Endothelial cell (in vitro differentiated cells): ENCODE measurements around the gene TMEM232. TPM values are rescaled to one million over a fixed set of nuclear protein-coding genes. Genes with fewer than 3 reads are reported as not detected.

ENCODE experiments used
- DNase-seq: peaks from one replicate; pipeline ENCODE4 v3.0.0; 2021; ENCODE audit warnings: low spot score
- H3K27ac Mint-ChIP-seq: one replicate; pipeline ENCODE4 v1.8.0; 2021; ENCODE audit warnings: mixed read lengths, inconsistent platforms; ENCODE audit not compliant: unreplicated experiment
- H3K27me3 Mint-ChIP-seq: one replicate; pipeline ENCODE4 v1.8.0; 2021; ENCODE audit warnings: mild to moderate bottlenecking, moderate library complexity, mixed read lengths, inconsistent platforms; ENCODE audit not compliant: unreplicated experiment
- H3K36me3 Mint-ChIP-seq: one replicate; pipeline ENCODE4 v1.8.0; 2021; ENCODE audit warnings: mild to moderate bottlenecking, low read depth, mixed read lengths, inconsistent platforms; ENCODE audit not compliant: unreplicated experiment
- H3K4me1 Mint-ChIP-seq: one replicate; pipeline ENCODE4 v1.8.0; 2021; ENCODE audit warnings: mild to moderate bottlenecking, mixed read lengths, inconsistent platforms; ENCODE audit not compliant: unreplicated experiment
- H3K4me3 Mint-ChIP-seq: one replicate; pipeline ENCODE4 v1.8.0; 2021; ENCODE audit warnings: mild to moderate bottlenecking, mixed read lengths, inconsistent platforms; ENCODE audit not compliant: unreplicated experiment
- H3K9me3 Mint-ChIP-seq: one replicate; pipeline ENCODE4 v1.8.0; 2021; ENCODE audit warnings: mixed read lengths, inconsistent platforms; ENCODE audit not compliant: unreplicated experiment
- total RNA-seq: library from RNA; stranded (reverse); fragmentation: NEBNext Ultra II Directional; extraction: Animal tissue kit (Norgen Biotek cat#: 25700); gene quantifications from one replicate; pipeline ENCODE4 v1.2.1, GENCODE V29; 2021; ENCODE audit not compliant: unreplicated experiment
- TF ChIP-seq, protein P1 (sequence below): fragments of 200-600 bp; sonication (generic); IDR thresholded peaks from one replicate; pipeline ENCODE4 v1.5.0; 2021; ENCODE audit warnings: antibody characterized with exemption; ENCODE audit not compliant: unreplicated experiment

The TMEM232 gene
- total RNA-seq, 1 donor from 2014 or later = 3.1 TPM

DNA sequence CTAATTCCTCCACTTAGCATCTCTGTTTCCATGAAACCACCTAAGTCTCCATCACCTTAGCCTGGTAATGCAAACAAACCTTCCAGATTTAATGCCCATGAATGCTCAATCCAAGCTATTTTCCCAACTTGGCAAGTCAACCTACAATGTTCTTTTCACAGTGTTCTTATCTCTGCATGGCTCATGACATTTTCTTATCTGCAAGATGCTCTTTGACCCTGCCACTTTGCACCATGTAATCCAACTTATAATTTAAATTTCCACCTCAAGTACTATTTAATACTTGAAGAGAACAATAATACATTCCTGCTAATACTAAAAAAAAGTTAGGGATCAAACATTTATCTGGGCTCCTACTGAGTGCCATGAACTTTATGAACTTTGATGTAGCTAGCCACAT is 164.3 kb downstream of the TMEM232 start:
- H3K4me3 Mint-ChIP-seq = no peak overlapping the region
- H3K4me1 Mint-ChIP-seq = no peaks in the 10 kb centered on the region
- no peaks in the 10 kb centered on the region for H3K27me3 Mint-ChIP-seq
- TF ChIP-seq, protein P1, sequence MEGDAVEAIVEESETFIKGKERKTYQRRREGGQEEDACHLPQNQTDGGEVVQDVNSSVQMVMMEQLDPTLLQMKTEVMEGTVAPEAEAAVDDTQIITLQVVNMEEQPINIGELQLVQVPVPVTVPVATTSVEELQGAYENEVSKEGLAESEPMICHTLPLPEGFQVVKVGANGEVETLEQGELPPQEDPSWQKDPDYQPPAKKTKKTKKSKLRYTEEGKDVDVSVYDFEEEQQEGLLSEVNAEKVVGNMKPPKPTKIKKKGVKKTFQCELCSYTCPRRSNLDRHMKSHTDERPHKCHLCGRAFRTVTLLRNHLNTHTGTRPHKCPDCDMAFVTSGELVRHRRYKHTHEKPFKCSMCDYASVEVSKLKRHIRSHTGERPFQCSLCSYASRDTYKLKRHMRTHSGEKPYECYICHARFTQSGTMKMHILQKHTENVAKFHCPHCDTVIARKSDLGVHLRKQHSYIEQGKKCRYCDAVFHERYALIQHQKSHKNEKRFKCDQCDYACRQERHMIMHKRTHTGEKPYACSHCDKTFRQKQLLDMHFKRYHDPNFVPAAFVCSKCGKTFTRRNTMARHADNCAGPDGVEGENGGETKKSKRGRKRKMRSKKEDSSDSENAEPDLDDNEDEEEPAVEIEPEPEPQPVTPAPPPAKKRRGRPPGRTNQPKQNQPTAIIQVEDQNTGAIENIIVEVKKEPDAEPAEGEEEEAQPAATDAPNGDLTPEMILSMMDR = no peak
- H3K27ac Mint-ChIP-seq = no peak overlapping the region
- no peak for DNase-seq
- H3K9me3 Mint-ChIP-seq = no peaks in the 10 kb centered on the region
- no peaks in the 10 kb centered on the region for H3K36me3 Mint-ChIP-seq

DNA sequence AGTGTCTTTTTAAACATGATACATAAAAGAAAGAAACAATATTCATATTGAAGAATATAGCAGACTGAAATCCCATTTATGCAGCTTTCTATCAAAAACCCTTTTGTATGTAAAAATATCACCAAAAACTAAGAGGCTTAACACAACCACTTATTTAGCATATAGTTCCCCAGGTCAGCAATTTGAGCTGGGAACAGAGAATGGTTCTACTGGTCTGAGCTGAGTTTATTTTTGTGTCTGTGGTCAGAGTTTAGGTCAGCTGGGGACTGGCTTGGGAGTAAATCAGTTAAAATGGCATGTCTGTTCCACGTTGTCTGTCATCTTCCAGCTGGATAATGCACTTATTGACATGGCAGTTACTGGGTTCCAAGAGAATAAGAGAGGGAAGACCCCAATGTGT is 165.0 kb downstream of the TMEM232 start:
- Mint-ChIP-seq H3K27ac (no peak overlapping the region), H3K4me3 (no peak overlapping the region), H3K36me3 (no peaks in the 10 kb centered on the region), H3K27me3 (no peaks in the 10 kb centered on the region), H3K4me1 (no peaks in the 10 kb centered on the region), H3K9me3 (no peaks in the 10 kb centered on the region)
- no peak for DNase-seq
- TF ChIP-seq, protein P1 = no peak

DNA sequence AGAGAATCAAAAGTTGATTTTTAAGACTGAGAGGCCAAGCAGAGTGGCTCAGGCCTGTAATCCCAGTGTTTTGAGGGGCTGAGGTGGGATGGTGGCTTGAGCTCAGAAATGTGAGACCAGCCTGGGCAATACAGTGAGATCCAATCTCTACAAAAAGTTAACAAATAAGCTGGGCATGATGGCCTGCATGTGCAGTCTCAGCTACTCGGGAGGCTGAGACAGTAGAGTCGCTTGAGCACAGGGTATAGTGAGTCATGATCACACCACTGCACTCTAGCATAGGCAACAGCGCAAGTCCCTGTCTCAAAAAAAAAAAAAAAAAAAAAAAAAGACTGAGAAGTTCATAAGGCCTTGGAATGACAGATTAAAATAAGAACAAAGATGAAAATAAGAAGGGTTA is 177.2 kb downstream of the TMEM232 start:
- Mint-ChIP-seq H3K4me1 (no peaks in the 10 kb centered on the region), H3K36me3 (no peaks in the 10 kb centered on the region), H3K4me3 (no peak overlapping the region), H3K9me3 (no peaks in the 10 kb centered on the region), H3K27ac (no peak overlapping the region), H3K27me3 (no peaks in the 10 kb centered on the region)
- no peak for DNase-seq
- TF ChIP-seq, protein P1 = no peak

DNA sequence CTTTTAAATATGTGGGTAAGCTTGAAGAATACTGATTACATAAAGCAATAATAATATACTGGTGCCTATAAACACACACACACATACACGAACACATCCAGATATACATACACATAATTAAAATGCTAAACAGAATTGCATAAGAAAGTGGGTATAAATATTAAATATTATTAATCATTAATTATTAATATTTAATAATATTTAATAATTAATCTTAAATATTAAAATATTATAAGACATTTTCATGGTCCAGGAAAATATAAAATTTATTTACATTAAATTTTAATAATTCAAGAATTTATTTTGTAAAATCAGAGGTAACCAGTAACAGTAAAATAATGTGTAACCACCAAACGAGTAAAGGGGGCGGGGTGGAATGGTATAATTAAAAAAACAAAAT is 178.3 kb downstream of the TMEM232 start:
- Mint-ChIP-seq H3K4me1 (no peaks in the 10 kb centered on the region), H3K27ac (no peak overlapping the region), H3K27me3 (no peaks in the 10 kb centered on the region), H3K9me3 (no peaks in the 10 kb centered on the region), H3K36me3 (no peaks in the 10 kb centered on the region), H3K4me3 (no peak overlapping the region)
- TF ChIP-seq, protein P1 = no peak
- DNase-seq = no peak

DNA sequence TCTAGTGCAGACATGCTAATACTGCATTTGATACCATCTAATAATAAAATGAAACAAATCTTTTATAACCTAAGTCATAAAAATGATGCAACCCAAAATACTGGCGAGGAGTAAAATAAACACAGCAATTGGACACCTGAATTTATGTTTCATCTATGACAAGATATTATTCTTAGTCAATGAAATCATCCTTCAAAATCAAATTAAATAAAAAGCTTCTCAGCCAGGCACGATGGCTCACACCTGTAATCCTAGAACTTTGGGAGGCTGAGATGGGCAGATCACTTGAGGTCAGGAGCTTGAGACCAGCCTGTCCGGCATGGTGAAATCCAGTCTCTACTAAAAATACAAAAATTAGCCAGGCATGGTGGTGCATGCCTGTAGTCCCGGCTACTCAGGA is 179.0 kb downstream of the TMEM232 start:
- H3K4me1 Mint-ChIP-seq = no peaks in the 10 kb centered on the region
- H3K27ac Mint-ChIP-seq = no peak overlapping the region
- H3K9me3 Mint-ChIP-seq = no peaks in the 10 kb centered on the region

More for the DNA sequence above, 179.0 kb downstream of the TMEM232 start:
- DNase-seq = no peak
- Mint-ChIP-seq H3K36me3 (no peaks in the 10 kb centered on the region), H3K4me3 (no peak overlapping the region), H3K27me3 (no peaks in the 10 kb centered on the region)
- TF ChIP-seq, protein P1 = no peak
